Mammary epithelial cell (primary cell): ENCODE data around the gene APOBEC3G.

Experiments used
- EZH2 ChIP-seq: IDR thresholded peaks from 2 replicates; pipeline ENCODE4 v1.6.1; 2012; ENCODE audit warnings: low read length, inconsistent platforms, borderline replicate concordance
- TF ChIP-seq, protein P1 (sequence below), 2 donors: IDR thresholded peaks in 1 of 2; conservative IDR thresholded peaks in 1 of 2; 2 replicates each; pipeline ENCODE4 v1.5.1; 2011 to 2012; ENCODE audit warnings: inconsistent platforms in 2 of 2, low read length in 2 of 2, mild to moderate bottlenecking in 2 of 2, control low read depth in 1 of 2, low read depth in 1 of 2; ENCODE audit not compliant: insufficient read depth in 1 of 2; ENCODE audit errors: extremely low read depth in 1 of 2

DNA sequence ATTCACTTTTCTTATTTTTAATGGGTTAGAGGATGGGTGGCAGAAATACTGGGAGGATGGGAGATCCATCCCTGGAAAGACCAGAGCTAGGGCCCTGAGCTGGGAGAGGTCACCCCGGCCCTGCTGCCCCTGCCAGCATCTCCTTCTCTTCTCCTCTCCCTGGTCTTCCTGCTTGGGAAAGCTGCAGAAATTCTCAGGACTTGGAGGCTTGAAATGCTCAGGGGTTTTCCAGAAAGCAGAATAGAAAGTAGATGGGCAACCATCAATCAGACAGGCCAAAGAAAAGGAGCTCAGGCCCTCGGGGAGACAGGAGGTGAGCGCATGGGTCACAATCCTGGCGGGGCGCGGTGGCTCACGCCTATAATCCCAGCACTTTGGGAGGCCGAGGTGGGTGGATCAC lies 21.5 kb downstream of the APOBEC3G start:
- TF ChIP-seq, protein P1, sequence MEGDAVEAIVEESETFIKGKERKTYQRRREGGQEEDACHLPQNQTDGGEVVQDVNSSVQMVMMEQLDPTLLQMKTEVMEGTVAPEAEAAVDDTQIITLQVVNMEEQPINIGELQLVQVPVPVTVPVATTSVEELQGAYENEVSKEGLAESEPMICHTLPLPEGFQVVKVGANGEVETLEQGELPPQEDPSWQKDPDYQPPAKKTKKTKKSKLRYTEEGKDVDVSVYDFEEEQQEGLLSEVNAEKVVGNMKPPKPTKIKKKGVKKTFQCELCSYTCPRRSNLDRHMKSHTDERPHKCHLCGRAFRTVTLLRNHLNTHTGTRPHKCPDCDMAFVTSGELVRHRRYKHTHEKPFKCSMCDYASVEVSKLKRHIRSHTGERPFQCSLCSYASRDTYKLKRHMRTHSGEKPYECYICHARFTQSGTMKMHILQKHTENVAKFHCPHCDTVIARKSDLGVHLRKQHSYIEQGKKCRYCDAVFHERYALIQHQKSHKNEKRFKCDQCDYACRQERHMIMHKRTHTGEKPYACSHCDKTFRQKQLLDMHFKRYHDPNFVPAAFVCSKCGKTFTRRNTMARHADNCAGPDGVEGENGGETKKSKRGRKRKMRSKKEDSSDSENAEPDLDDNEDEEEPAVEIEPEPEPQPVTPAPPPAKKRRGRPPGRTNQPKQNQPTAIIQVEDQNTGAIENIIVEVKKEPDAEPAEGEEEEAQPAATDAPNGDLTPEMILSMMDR (conservative IDR thresholded peaks at IDR 0.05 in 1 of 2, IDR thresholded peaks at IDR 0.05 in 1 of 2; ENCODE audit: extremely low read depth in 1 of 2, insufficient read depth in 1 of 2, low read depth in 1 of 2, low read length in 2 of 2): no peak
- no peak for TF ChIP-seq EZH2
